DND-41 (cell line): ENCODE data around the gene CNNM1.

Source experiments
- EZH2 ChIP-seq: IDR thresholded peaks from 3 replicates; pipeline ENCODE4 v1.6.1; 2012; ENCODE audit warnings: borderline replicate concordance, low read depth, mild to moderate bottlenecking, moderate library complexity, low read length, inconsistent platforms; ENCODE audit not compliant: severe bottlenecking
- TF ChIP-seq, protein P1 (sequence below): IDR thresholded peaks from 2 replicates; pipeline ENCODE4 v1.5.1; 2012; ENCODE audit warnings: borderline replicate concordance, low read length, moderate library complexity, mild to moderate bottlenecking; ENCODE audit not compliant: poor library complexity, severe bottlenecking; ENCODE audit errors: extremely low read depth

DNA sequence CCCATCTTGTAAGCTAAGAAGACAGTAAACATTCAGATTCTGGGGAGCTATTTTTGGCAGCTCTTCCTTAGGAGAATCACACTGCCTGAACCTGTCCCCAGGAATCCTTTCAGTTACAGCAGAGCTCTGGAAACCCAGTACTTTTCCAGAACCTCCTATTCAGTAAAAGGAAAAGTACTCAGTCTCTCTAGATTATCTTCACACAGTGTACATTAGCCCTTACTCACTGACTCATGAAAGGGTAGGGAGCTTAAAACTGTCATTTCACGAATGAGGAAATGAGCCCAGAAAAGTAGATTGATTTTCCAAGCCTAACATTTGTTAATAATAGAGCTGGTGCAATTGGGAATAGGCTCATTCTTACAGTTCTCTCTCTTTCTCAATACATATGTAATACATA, 3.9 kb upstream of the CNNM1 start:
- TF ChIP-seq, protein P1, sequence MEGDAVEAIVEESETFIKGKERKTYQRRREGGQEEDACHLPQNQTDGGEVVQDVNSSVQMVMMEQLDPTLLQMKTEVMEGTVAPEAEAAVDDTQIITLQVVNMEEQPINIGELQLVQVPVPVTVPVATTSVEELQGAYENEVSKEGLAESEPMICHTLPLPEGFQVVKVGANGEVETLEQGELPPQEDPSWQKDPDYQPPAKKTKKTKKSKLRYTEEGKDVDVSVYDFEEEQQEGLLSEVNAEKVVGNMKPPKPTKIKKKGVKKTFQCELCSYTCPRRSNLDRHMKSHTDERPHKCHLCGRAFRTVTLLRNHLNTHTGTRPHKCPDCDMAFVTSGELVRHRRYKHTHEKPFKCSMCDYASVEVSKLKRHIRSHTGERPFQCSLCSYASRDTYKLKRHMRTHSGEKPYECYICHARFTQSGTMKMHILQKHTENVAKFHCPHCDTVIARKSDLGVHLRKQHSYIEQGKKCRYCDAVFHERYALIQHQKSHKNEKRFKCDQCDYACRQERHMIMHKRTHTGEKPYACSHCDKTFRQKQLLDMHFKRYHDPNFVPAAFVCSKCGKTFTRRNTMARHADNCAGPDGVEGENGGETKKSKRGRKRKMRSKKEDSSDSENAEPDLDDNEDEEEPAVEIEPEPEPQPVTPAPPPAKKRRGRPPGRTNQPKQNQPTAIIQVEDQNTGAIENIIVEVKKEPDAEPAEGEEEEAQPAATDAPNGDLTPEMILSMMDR, result no peak
- TF ChIP-seq EZH2, result no peak
